Adrenal gland (tissue), 12 donors: ENCODE data around the gene CCDC9. TPM values are rescaled to one million over a fixed set of nuclear protein-coding genes. Genes with fewer than 3 reads are reported as not detected.

Experiments
- DNase-seq, 7 donors: peaks; one replicate each; pipeline ENCODE4 v3.0.0-alpha.2; 2019 to 2020
- H3K27ac ChIP-seq, 5 donors: fragments of 200-600 bp; sonication (generic) in 4 of 5; 1 replicate in 3 of 5; 2 replicates in 2 of 5; pipeline versions ENCODE4 v1.5.1 to v1.8.0; 2016 to 2020; ENCODE audit warnings: mild to moderate bottlenecking in 1 of 5
- H3K27me3 ChIP-seq: fragments of 200-600 bp; 2 replicates; pipeline ENCODE4 v1.8.0; 2021
- H3K36me3 ChIP-seq, 2 donors: fragments of 200-600 bp; replicated peaks in 1 of 2; 1 replicate in 1 of 2; 2 replicates in 1 of 2; pipeline versions ENCODE4 v1.5.1 to v1.8.0; 2018 to 2022
- H3K4me1 ChIP-seq, 2 donors: fragments of 200-600 bp; replicated peaks in 1 of 2; 1 replicate in 1 of 2; 2 replicates in 1 of 2; pipeline versions ENCODE4 v1.5.1 to v1.8.0; 2018 to 2021
- H3K4me3 ChIP-seq, 4 donors: fragments of 200-600 bp; sonication (generic) in 3 of 4; one replicate each; pipeline ENCODE4 v1.5.1; 2016 to 2018
- H3K9me3 ChIP-seq, 3 donors: fragments of 200-600 bp; sonication (generic) in 1 of 3; replicated peaks in 1 of 3; 1 replicate in 2 of 3; 2 replicates in 1 of 3; pipeline versions ENCODE4 v1.5.1 to v1.8.0; 2016 to 2021
- POLR2A ChIP-seq, 2 donors: fragments of 450-650 bp; IDR thresholded peaks; one replicate each; pipeline ENCODE4 v1.6.1; 2017; ENCODE audit warnings: antibody characterized with exemption in 2 of 2, mild to moderate bottlenecking in 2 of 2, moderate library complexity in 1 of 2
- WGBS, 4 donors: extraction: QIAGEN DNeasy Blood & Tissue Kit in 2 of 4; methylation state at CpG; one replicate each; pipeline versions ENCODE4 v1.1.5 to v1.1.7; 2013 to 2017; 5-methylcytosine and 5-hydroxymethylcytosine counted together
- intact Hi-C, 2 donors: fragments of 100-400 bp; cut with DNase I; formaldehyde crosslinking; loops; one replicate each; pipeline versions ENCODE4 v1.14.1 to v1.15.0; 2022 to 2023
- polyA plus RNA-seq, 3 donors: library from polyadenylated mRNA; stranded (reverse); fragments of 200-250 nt in 2 of 3; fragments of 350-450 nt in 1 of 3; fragmentation: Illumina TruSeq in 1 of 3; extraction: RNeasy Lipid Tissue Mini Kit (QIAGEN cat#74804) in 1 of 3; gene quantifications; one replicate each; pipeline ENCODE4 v1.2.3, GENCODE V29; 2013 to 2014
- total RNA-seq, 9 donors: library from RNA; depleted of rRNA in 4 of 9; stranded (reverse); fragments of >200 nt in 4 of 9; fragments of 120-200 nt in 1 of 9; fragmentation: NEBNext Ultra II Directional in 1 of 9; extraction: Animal tissue kit (Norgen Biotek cat#: 25700) in 1 of 9; gene quantifications; one replicate each; pipeline versions ENCODE4 v1.1.0 to v1.2.4, GENCODE V29; 2013 to 2023
- TF ChIP-seq, protein P1 (sequence below), 6 experiments: fragments of 450-650 bp in 4 of 6; fragments of 200-600 bp in 2 of 6; sonication (generic) in 1 of 6; IDR thresholded peaks; 1 replicate in 5 of 6; 2 replicates in 1 of 6; pipeline versions ENCODE4 v1.5.1 to v1.8.0; 2016 to 2021; ENCODE audit warnings: antibody characterized with exemption in 6 of 6, mild to moderate bottlenecking in 2 of 6, moderate library complexity in 1 of 6
- donor health status: healthy with polysubstance abuse.
- donor health status: Bipolar disorder and iron deficiency.
- donor health status: DM: yes; HTN: yes; CAD: no.
- donor health status: DM: no; HTN: no; CAD: no.
- donor health status: DM: no; HTN: no; CAD: no.
- donor health status: DM: yes; HTN: yes; CAD: no.

Gene CCDC9
- total and polyA plus RNA-seq, 12 donors, result 6.0 to 86.5 (median 31.1) TPM

DNA sequence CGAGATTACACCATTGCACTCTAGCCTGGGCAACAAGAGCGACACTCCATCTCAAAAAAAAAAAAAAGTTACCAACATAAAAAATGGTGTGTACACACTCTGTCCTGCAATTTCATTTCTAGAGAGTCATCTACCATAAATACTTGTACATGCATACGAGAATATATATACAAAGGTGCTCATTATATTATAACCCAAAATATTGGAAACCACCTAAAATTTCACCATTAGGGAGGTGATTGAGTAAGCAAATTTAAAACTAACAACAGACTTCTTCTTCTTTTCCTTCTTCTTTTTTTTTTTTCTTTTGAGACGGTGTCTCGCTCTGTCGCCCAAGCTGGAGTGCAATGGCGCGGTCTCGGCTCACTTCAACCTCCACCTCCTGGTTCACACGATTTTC lies 45.9 kb downstream of the CCDC9 start:
- no peaks in the 10 kb centered on the region for H3K36me3 ChIP-seq
- no peak for DNase-seq
- H3K27ac ChIP-seq, result no peak overlapping the region
- peaks cover 0 to 8% of the 10 kb centered on the region in 2 donors for H3K4me1 ChIP-seq
- H3K4me3 ChIP-seq, result no peak overlapping the region
- intact Hi-C loops, result no loop called here
- 86 to 90% (median 89%) methylated on average over 10 of the region's 10 CpGs for WGBS, 4 donors
- no peaks in the 10 kb centered on the region for H3K9me3 ChIP-seq
- no peaks in the 10 kb centered on the region for H3K27me3 ChIP-seq
- TF ChIP-seq, protein P1, sequence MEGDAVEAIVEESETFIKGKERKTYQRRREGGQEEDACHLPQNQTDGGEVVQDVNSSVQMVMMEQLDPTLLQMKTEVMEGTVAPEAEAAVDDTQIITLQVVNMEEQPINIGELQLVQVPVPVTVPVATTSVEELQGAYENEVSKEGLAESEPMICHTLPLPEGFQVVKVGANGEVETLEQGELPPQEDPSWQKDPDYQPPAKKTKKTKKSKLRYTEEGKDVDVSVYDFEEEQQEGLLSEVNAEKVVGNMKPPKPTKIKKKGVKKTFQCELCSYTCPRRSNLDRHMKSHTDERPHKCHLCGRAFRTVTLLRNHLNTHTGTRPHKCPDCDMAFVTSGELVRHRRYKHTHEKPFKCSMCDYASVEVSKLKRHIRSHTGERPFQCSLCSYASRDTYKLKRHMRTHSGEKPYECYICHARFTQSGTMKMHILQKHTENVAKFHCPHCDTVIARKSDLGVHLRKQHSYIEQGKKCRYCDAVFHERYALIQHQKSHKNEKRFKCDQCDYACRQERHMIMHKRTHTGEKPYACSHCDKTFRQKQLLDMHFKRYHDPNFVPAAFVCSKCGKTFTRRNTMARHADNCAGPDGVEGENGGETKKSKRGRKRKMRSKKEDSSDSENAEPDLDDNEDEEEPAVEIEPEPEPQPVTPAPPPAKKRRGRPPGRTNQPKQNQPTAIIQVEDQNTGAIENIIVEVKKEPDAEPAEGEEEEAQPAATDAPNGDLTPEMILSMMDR (IDR thresholded peaks at IDR 0.05), result no peak
- TF ChIP-seq POLR2A (IDR thresholded peaks at IDR 0.05), result no peak

DNA sequence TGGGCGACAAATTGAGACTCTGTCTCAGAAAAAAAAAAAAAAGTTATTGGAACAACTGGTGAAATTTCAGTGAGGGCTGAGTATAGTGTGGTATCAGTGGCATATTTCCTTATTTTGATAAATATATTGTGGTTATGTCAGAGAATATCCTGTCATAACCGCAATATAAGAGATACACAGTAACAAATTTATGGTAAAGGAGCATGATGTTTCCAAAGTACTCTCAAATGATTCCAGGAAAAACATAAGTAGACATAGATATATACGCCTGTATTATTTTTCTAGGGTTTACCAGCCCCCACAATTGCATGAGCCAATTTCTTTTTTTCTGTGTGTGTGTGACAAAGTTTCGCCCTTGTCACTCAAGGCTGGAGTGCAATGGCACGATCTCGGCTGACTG lies 47.6 kb downstream of the CCDC9 start:
- Histone ChIP-seq H3K4me1 (peaks cover 0 to 8% of the 10 kb centered on the region in 2 donors), H3K4me3 (no peak overlapping the region), H3K27ac (no peak overlapping the region), H3K36me3 (no peaks in the 10 kb centered on the region), H3K9me3 (no peaks in the 10 kb centered on the region), H3K27me3 (no peaks in the 10 kb centered on the region)
- WGBS, 4 donors, result 60 to 76% (median 66%) methylated on average over 6 of the region's 6 CpGs
- intact Hi-C loops, result no loop called here
- no peak for DNase-seq
- TF ChIP-seq POLR2A (IDR thresholded peaks at IDR 0.05), result no peak
- TF ChIP-seq, protein P1 (IDR thresholded peaks at IDR 0.05), result no peak

DNA sequence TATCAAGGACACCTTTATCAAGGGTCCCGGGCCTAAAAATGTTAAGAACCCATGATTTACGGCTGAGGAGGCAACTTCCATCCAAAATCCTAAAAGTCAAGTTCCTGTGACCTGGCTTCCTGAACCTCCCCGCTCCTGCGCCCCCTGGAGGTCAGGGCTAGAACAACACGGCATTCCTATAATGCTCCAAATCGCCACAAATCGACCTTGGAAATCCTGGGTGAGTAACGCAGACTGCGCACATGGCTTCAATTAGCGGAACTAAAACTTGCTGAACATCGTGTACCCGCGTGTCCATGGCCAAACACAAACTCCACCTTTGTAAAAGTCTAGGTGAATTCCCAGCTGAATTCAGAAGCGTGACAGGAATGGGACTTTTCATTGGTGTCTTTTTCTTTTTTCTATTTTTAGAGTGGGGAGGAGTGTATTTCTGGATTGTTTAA lies 49.0 kb downstream of the CCDC9 start:
- TF ChIP-seq, protein P1 (IDR thresholded peaks at IDR 0.05), result peak; percentile 83 to 93 (median 90)
- no peak for TF ChIP-seq POLR2A (IDR thresholded peaks at IDR 0.05)

GRCh38 chr19:47306303-47306702 lies 50.0 kb downstream of the CCDC9 start:
- Histone ChIP-seq H3K27ac (no peak overlapping the region), H3K4me1 (peaks cover 0 to 8% of the 10 kb centered on the region in 2 donors), H3K9me3 (no peaks in the 10 kb centered on the region), H3K4me3 (no peak overlapping the region), H3K36me3 (no peaks in the 10 kb centered on the region), H3K27me3 (no peaks in the 10 kb centered on the region)
- WGBS, 4 donors, result 91 to 98% (median 97%) methylated on average over 3 of the region's 3 CpGs
- DNase-seq, result no peak
- TF ChIP-seq, protein P1 (IDR thresholded peaks at IDR 0.05), result no peak
- TF ChIP-seq POLR2A (IDR thresholded peaks at IDR 0.05), result no peak
- intact Hi-C loops, result no loop called here

More for the DNA sequence above, 49.0 kb downstream of the CCDC9 start:
- Histone ChIP-seq H3K27ac (peak overlapping the region in 1 of 5 donors; percentile 3), H3K9me3 (no peaks in the 10 kb centered on the region), H3K27me3 (no peaks in the 10 kb centered on the region), H3K36me3 (no peaks in the 10 kb centered on the region), H3K4me3 (peak overlapping the region in 1 of 4 donors; percentile 19), H3K4me1 (peaks cover 0 to 8% of the 10 kb centered on the region in 2 donors)
- intact Hi-C loops, result no loop called here
- 3 to 4% (median 4%) methylated on average over 10 to 14 of the region's 14 CpGs for WGBS, 4 donors
- DNase-seq, result peak; percentile 84 to 94 (median 90)
